Common myeloid progenitor, CD34-positive (primary cell): ENCODE data around the gene MN1.

Source experiments
- CTCF ChIA-PET: fragments of 350-600 bp; sonication (Branson Sonifier 250); formaldehyde crosslinking; loops from one replicate; lab custom pipeline; 2021; ENCODE audit warnings: antibody characterized with exemption; lab: Charles Lee
- POLR2A ChIA-PET: fragments of 350-600 bp; sonication (Branson Sonifier 250); formaldehyde crosslinking; loops from one replicate; lab custom pipeline; 2021; ENCODE audit warnings: antibody characterized with exemption; lab: Charles Lee
- DNase-seq, 3 donors: peaks; one replicate each; pipeline versions ENCODE4 v3.0.0 to v3.0.0-alpha.2; 2013
- H3K27ac ChIP-seq, 2 experiments: 1 replicate in 1 of 2; 2 replicates in 1 of 2; pipeline ENCODE4 v1.7.0; 2013; ENCODE audit warnings: inconsistent platforms in 2 of 2, low read length in 2 of 2, mild to moderate bottlenecking in 2 of 2, low read depth in 1 of 2, moderate library complexity in 1 of 2; ENCODE audit not compliant: severe bottlenecking in 2 of 2, insufficient read depth in 1 of 2, poor library complexity in 1 of 2
- H3K27me3 ChIP-seq, 5 experiments: replicated peaks in 2 of 5; 1 replicate in 3 of 5; 2 replicates in 2 of 5; pipeline versions ENCODE4 v1.6.1 to v1.7.0; 2013; ENCODE audit warnings: low read length in 4 of 5, mild to moderate bottlenecking in 2 of 5, moderate library complexity in 2 of 5, inconsistent platforms in 1 of 5; ENCODE audit not compliant: insufficient read depth in 5 of 5, control insufficient read depth in 4 of 5
- H3K36me3 ChIP-seq, 4 experiments: 1 replicate in 2 of 4; 2 replicates in 2 of 4; pipeline versions ENCODE4 v1.6.1 to v1.7.0; 2013; ENCODE audit warnings: low read length in 3 of 4, control low read depth in 1 of 4, mild to moderate bottlenecking in 1 of 4; ENCODE audit not compliant: control insufficient read depth in 4 of 4, insufficient read depth in 4 of 4
- H3K4me1 ChIP-seq, 4 experiments: 1 replicate in 3 of 4; 2 replicates in 1 of 4; pipeline versions ENCODE4 v1.6.1 to v1.7.1; 2013; ENCODE audit warnings: low read length in 3 of 4, mild to moderate bottlenecking in 3 of 4, control low read depth in 1 of 4, inconsistent platforms in 1 of 4, moderate library complexity in 1 of 4; ENCODE audit not compliant: control insufficient read depth in 4 of 4, insufficient read depth in 4 of 4; ENCODE audit errors: control extremely low read depth in 1 of 4
- H3K4me3 ChIP-seq, 7 experiments: 1 replicate in 4 of 7; 2 replicates in 3 of 7; pipeline versions ENCODE4 v1.5.1 to v1.7.0; 2013; ENCODE audit warnings: mild to moderate bottlenecking in 7 of 7, low read length in 6 of 7, moderate library complexity in 6 of 7, inconsistent platforms in 2 of 7, low read depth in 2 of 7, control low read depth in 1 of 7; ENCODE audit not compliant: insufficient read depth in 4 of 7, control insufficient read depth in 1 of 7; ENCODE audit errors: extremely low read depth in 1 of 7
- H3K9me3 ChIP-seq, 5 experiments: 1 replicate in 4 of 5; 2 replicates in 1 of 5; pipeline versions ENCODE4 v1.6.1 to v1.7.1; 2013; ENCODE audit warnings: low read length in 4 of 5, mild to moderate bottlenecking in 2 of 5, inconsistent platforms in 1 of 5, low read depth in 1 of 5, moderate library complexity in 1 of 5; ENCODE audit not compliant: control insufficient read depth in 4 of 5, insufficient read depth in 2 of 5; ENCODE audit errors: control extremely low read depth in 1 of 5
- WGBS: methylation state at CpG from one replicate; pipeline ENCODE4 v1.1.5; 2013; ENCODE audit not compliant: insufficient coverage; 5-methylcytosine and 5-hydroxymethylcytosine counted together

Gene MN1

GRCh38 chr22:27839057-27839660 is 37.6 kb upstream of the MN1 start:
- POLR2A ChIA-PET: no interaction called here

GRCh38 chr22:27836181-27836580 is 34.6 kb upstream of the MN1 start:
- H3K27ac ChIP-seq: no peak overlapping the region
- no peak overlapping the region for H3K4me3 ChIP-seq
- H3K9me3 ChIP-seq: peaks cover 0 to 3% (median 0%) of the 10 kb centered on the region in 5 experiments
- H3K27me3 ChIP-seq: no peaks in the 10 kb centered on the region
- no peaks in the 10 kb centered on the region for H3K36me3 ChIP-seq
- DNase-seq: peak in 2 of 3 donors; percentile 8 to 40
- peaks cover 0 to 21% (median 14%) of the 10 kb centered on the region in 4 experiments for H3K4me1 ChIP-seq
- WGBS: 33% methylated on average over 5 of the region's 10 CpGs
- ChIA-PET CTCF (no interaction called here), POLR2A (no interaction called here)

More at GRCh38 chr22:27839057-27839660, 37.6 kb upstream of the MN1 start:
- H3K4me1 ChIP-seq: peaks cover 0 to 5% (median 2%) of the 10 kb centered on the region in 4 experiments
- H3K9me3 ChIP-seq: peaks cover 0 to 3% (median 0%) of the 10 kb centered on the region in 5 experiments
- no peaks in the 10 kb centered on the region for H3K36me3 ChIP-seq
- CTCF ChIA-PET: no interaction called here
- WGBS: 95% methylated on average over 12 of the region's 13 CpGs
- H3K4me3 ChIP-seq: no peak overlapping the region
- DNase-seq: no peak
- no peaks in the 10 kb centered on the region for H3K27me3 ChIP-seq
- no peak overlapping the region for H3K27ac ChIP-seq

- Histone ChIP-seq H3K9me3 (peaks cover 0 to 3% (median 0%) of the 10 kb centered on the region in 5 experiments), H3K4me3 (no peak overlapping the region), H3K27ac (no peak overlapping the region), H3K36me3 (no peaks in the 10 kb centered on the region), H3K27me3 (no peaks in the 10 kb centered on the region), H3K4me1 (peaks cover 0 to 22% (median 14%) of the 10 kb centered on the region in 4 experiments)
- ChIA-PET CTCF (no interaction called here), POLR2A (no interaction called here)
- DNase-seq: no peak
- WGBS: 100% methylated on average over 6 of the region's 6 CpGs
These were observed 33.9 kb upstream of the MN1 start for GRCh38 chr22:27835446-27835845.

- CTCF ChIA-PET: no interaction called here
These were observed 33.0 kb upstream of the MN1 start for GRCh38 chr22:27834364-27835185.

GRCh38 chr22:27833803-27834202 is 32.2 kb upstream of the MN1 start:
- DNase-seq: no peak
- ChIA-PET CTCF (no interaction called here), POLR2A (no interaction called here)
- peaks cover 0 to 3% (median 0%) of the 10 kb centered on the region in 5 experiments for H3K9me3 ChIP-seq
- 100% methylated on average over 2 of the region's 2 CpGs for WGBS
- H3K4me3 ChIP-seq: no peak overlapping the region
- no peaks in the 10 kb centered on the region for H3K27me3 ChIP-seq
- H3K4me1 ChIP-seq: peaks cover 0 to 22% (median 14%) of the 10 kb centered on the region in 4 experiments
- H3K36me3 ChIP-seq: no peaks in the 10 kb centered on the region
- H3K27ac ChIP-seq: no peak overlapping the region

More at GRCh38 chr22:27834364-27835185, 33.0 kb upstream of the MN1 start:
- Histone ChIP-seq H3K36me3 (no peaks in the 10 kb centered on the region), H3K27me3 (no peaks in the 10 kb centered on the region), H3K4me1 (peaks cover 0 to 22% (median 14%) of the 10 kb centered on the region in 4 experiments), H3K4me3 (no peak overlapping the region), H3K9me3 (peaks cover 0 to 3% (median 0%) of the 10 kb centered on the region in 5 experiments), H3K27ac (no peak overlapping the region)
- POLR2A ChIA-PET: no interaction called here
- 98% methylated on average over 16 of the region's 20 CpGs for WGBS
- DNase-seq: no peak

- H3K36me3 ChIP-seq: no peaks in the 10 kb centered on the region
- H3K4me3 ChIP-seq: no peak overlapping the region
- H3K9me3 ChIP-seq: no peaks in the 10 kb centered on the region
- H3K27ac ChIP-seq: no peak overlapping the region
- H3K4me1 ChIP-seq: peaks cover 0 to 22% (median 16%) of the 10 kb centered on the region in 4 experiments
- no peaks in the 10 kb centered on the region for H3K27me3 ChIP-seq
- DNase-seq: no peak
- ChIA-PET CTCF (interaction anchor here (0.6 kb wide), 1 partner anchor 1371 kb away, joined by 3 read pairs; no protein-coding TSS in a partner anchor), POLR2A (no interaction called here)
- WGBS: 91% methylated on average over 7 of the region's 7 CpGs
These were observed 31.1 kb upstream of the MN1 start for GRCh38 chr22:27832606-27833005.

GRCh38 chr22:27829620-27830019 is 28.1 kb upstream of the MN1 start:
- CTCF ChIA-PET: interaction anchor here (1.1 kb wide), 1 partner anchor 18 kb away, joined by 3 read pairs; no protein-coding TSS in a partner anchor
- H3K27ac ChIP-seq: no peak overlapping the region
- H3K4me1 ChIP-seq: peaks cover 0 to 19% (median 14%) of the 10 kb centered on the region in 4 experiments
- 82% methylated on average over 3 of the region's 3 CpGs for WGBS
- no peak overlapping the region for H3K4me3 ChIP-seq
- POLR2A ChIA-PET: interaction anchor here (0.6 kb wide), 1 partner anchor 687 kb away, joined by 5 read pairs; no protein-coding TSS in a partner anchor
- no peaks in the 10 kb centered on the region for H3K36me3 ChIP-seq
- no peaks in the 10 kb centered on the region for H3K27me3 ChIP-seq
- DNase-seq: no peak
- H3K9me3 ChIP-seq: no peaks in the 10 kb centered on the region
